Measurements from ENCODE around the gene STARD6.

DNA sequence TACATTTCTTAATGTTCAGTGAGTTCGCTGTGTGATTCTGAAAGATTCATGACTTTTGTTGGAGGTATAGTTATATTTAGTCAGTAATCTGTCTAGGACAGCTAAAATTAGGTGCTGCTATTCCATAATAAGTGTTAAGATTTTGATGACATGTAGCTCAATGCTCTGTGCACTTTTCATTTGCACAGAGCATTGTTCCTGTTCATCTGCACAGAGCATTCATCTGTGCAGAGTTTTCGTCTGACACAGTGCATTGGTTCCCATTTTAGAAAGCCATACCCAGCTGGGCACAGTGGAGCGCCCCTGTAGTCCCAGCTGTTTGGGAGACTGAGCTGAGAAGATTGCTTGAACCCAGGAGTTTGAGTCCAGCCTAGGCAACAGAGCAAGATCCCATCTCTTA lies 79.8 kb downstream of the STARD6 start:
- TF ChIP-seq, protein P1, sequence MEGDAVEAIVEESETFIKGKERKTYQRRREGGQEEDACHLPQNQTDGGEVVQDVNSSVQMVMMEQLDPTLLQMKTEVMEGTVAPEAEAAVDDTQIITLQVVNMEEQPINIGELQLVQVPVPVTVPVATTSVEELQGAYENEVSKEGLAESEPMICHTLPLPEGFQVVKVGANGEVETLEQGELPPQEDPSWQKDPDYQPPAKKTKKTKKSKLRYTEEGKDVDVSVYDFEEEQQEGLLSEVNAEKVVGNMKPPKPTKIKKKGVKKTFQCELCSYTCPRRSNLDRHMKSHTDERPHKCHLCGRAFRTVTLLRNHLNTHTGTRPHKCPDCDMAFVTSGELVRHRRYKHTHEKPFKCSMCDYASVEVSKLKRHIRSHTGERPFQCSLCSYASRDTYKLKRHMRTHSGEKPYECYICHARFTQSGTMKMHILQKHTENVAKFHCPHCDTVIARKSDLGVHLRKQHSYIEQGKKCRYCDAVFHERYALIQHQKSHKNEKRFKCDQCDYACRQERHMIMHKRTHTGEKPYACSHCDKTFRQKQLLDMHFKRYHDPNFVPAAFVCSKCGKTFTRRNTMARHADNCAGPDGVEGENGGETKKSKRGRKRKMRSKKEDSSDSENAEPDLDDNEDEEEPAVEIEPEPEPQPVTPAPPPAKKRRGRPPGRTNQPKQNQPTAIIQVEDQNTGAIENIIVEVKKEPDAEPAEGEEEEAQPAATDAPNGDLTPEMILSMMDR (IDR thresholded peaks at IDR 0.05): no peak
- TF ChIP-seq NFIC (IDR thresholded peaks at IDR 0.05; ENCODE audit: borderline replicate concordance): no peak
- TF ChIP-seq GABPA (IDR thresholded peaks at IDR 0.05; ENCODE audit: low read depth): no peak
- TF ChIP-seq POLR2AphosphoS5 (IDR thresholded peaks at IDR 0.05; ENCODE audit: low read depth, low read length): no peak
- TF ChIP-seq EP300 (IDR thresholded peaks at IDR 0.05; ENCODE audit: borderline replicate concordance in 1 of 2, low read depth in 1 of 2, low read length in 1 of 2): no peak
- TF ChIP-seq, protein P2, sequence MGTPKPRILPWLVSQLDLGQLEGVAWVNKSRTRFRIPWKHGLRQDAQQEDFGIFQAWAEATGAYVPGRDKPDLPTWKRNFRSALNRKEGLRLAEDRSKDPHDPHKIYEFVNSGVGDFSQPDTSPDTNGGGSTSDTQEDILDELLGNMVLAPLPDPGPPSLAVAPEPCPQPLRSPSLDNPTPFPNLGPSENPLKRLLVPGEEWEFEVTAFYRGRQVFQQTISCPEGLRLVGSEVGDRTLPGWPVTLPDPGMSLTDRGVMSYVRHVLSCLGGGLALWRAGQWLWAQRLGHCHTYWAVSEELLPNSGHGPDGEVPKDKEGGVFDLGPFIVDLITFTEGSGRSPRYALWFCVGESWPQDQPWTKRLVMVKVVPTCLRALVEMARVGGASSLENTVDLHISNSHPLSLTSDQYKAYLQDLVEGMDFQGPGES (IDR thresholded peaks at IDR 0.05; ENCODE audit: low read depth, low read length): no peak
- no peak for TF ChIP-seq TEAD4 (IDR thresholded peaks at IDR 0.05; ENCODE audit: borderline replicate concordance, insufficient read depth)
- no peak for TF ChIP-seq NRF1 (IDR thresholded peaks at IDR 0.05; ENCODE audit: low read depth, low read length)
- no peak for TF ChIP-seq FOXM1 (IDR thresholded peaks at IDR 0.05; ENCODE audit: low read depth)
- no peak for TF ChIP-seq FOSL2 (IDR thresholded peaks at IDR 0.05; ENCODE audit: borderline replicate concordance, low read depth)
- no peak for TF ChIP-seq RFX5 (IDR thresholded peaks at IDR 0.05; ENCODE audit: low read length)

All from SK-N-SH (cell line).